Urothelium cell line (cell line): ENCODE data around the gene BCKDHA.
A peak's percentile ranks its signal among the peaks of the same experiment; 100 is the strongest.
"Not testable (repeated sequence)": the region's sequence is repeated elsewhere in the genome, so short reads cannot be mapped to it uniquely, and the experiment has no call there.

Source experiments
- DNase-seq: peaks from one replicate; pipeline ENCODE4 v3.0.0; 2011; ENCODE audit warnings: low spot score, mixed read lengths
- FAIRE-seq: peaks from 2 replicates; lab custom pipeline; 2011; peaks lifted over from hg19 to GRCh38; lab: Jason Lieb, UNC

The BCKDHA gene

GRCh38 chr19:41424335-41425173, 26.9 kb downstream of the BCKDHA start:
- FAIRE-seq = no peak

GRCh38 chr19:41425174-41426115, 27.8 kb downstream of the BCKDHA start:
- FAIRE-seq (no peak), DNase-seq (no peak)

More at GRCh38 chr19:41424335-41425173, 26.9 kb downstream of the BCKDHA start:
- DNase-seq = no peak

GRCh38 chr19:41426116-41426841, 28.7 kb downstream of the BCKDHA start:
- no peak for FAIRE-seq
- DNase-seq = no peak

GRCh38 chr19:41426952-41427646, 29.5 kb downstream of the BCKDHA start, which contains the start of gene B3GNT8:
Gene B3GNT8, minus strand, starts transcription at chr19:41427374. Its CDS starts 596 bp downstream, at chr19:41426778.
- FAIRE-seq (no peak), DNase-seq (no peak)

- no peak for FAIRE-seq
- DNase-seq = no peak
Observed at GRCh38 chr19:41427647-41428480, 30.2 kb downstream of the BCKDHA start.

- FAIRE-seq (no peak), DNase-seq (no peak)
Observed at GRCh38 chr19:41428481-41428859, 30.9 kb downstream of the BCKDHA start.

- FAIRE-seq (no peak), DNase-seq (no peak)
Observed at GRCh38 chr19:41430922-41431321, 33.3 kb downstream of the BCKDHA start.

- no peak for DNase-seq
- FAIRE-seq = no peak
Observed at GRCh38 chr19:41431426-41432386, 34.1 kb downstream of the BCKDHA start.

- FAIRE-seq = no peak
- DNase-seq = no peak
Observed at GRCh38 chr19:41433171-41433570, 35.6 kb downstream of the BCKDHA start.

GRCh38 chr19:41434450-41434849, 36.8 kb downstream of the BCKDHA start:
- FAIRE-seq (no peak), DNase-seq (no peak)

- FAIRE-seq = not testable (repeated sequence)
Observed at GRCh38 chr19:41435376-41435775, 37.8 kb downstream of the BCKDHA start.

GRCh38 chr19:41435936-41436673, 38.5 kb downstream of the BCKDHA start:
- no peak for DNase-seq
- FAIRE-seq = no peak

More at GRCh38 chr19:41435376-41435775, 37.8 kb downstream of the BCKDHA start:
- DNase-seq = not testable (repeated sequence)

GRCh38 chr19:41436674-41436951, 39.0 kb downstream of the BCKDHA start:
- FAIRE-seq (no peak), DNase-seq (no peak)

- FAIRE-seq (no peak), DNase-seq (no peak)
Observed at GRCh38 chr19:41437944-41438574, 40.4 kb downstream of the BCKDHA start.

GRCh38 chr19:41439441-41440222, 42.0 kb downstream of the BCKDHA start, which contains the start of gene DMAC2:
Gene DMAC2, minus strand, starts transcription at chr19:41439912. Its CDS starts 13 bp downstream, at chr19:41439899.
- peak; percentile 97 for DNase-seq
- peak; percentile 50 for FAIRE-seq

- no peak for DNase-seq
Observed at GRCh38 chr19:41441321-41441945, 43.8 kb downstream of the BCKDHA start.

More at GRCh38 chr19:41441321-41441945, 43.8 kb downstream of the BCKDHA start:
- no peak for FAIRE-seq
